ENCODE data around the gene HOXA3.

DNA sequence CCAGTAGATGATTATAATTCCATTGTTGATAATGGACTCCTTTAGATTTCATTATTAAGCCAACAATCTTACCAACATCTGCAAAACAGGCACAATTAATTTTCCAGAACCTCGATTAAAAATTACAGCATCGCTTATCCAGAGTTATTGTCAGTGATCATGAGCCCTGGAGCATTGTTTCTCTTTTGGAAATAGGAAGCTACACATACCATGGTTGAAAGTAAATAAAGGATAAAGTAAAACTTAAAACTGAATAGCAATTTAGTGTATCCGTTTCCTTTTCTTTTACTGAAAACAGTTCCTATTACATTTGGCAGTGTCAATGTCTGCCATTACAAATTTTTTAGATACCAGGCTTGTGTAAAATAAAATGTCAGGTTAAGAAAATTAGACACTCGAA is 40.0 kb downstream of the HOXA3 start:
- TF ChIP-seq CTCF (conservative IDR thresholded peaks at IDR 0.05) (no peak), ZFX (IDR thresholded peaks at IDR 0.05) (no peak)
